Trophoblast cell (in vitro differentiated cells and primary cell): ENCODE results near the gene C2orf81.

Experiments used
- DNase-seq, 2 donors: peaks; one replicate each; pipeline ENCODE4 v3.0.0-alpha.2; 2016
- H2AFZ ChIP-seq: 2 replicates; pipeline ENCODE4 v1.6.1; 2013; ENCODE audit warnings: low read length, moderate library complexity, mild to moderate bottlenecking; ENCODE audit not compliant: insufficient read depth, poor library complexity
- H2AK5ac ChIP-seq: 2 replicates; pipeline ENCODE4 v1.6.1; 2013; ENCODE audit warnings: mild to moderate bottlenecking, low read length
- H2BK120ac ChIP-seq: 2 replicates; pipeline ENCODE4 v1.6.1; 2013; ENCODE audit warnings: low read length, mild to moderate bottlenecking, moderate library complexity; ENCODE audit not compliant: insufficient read depth, poor library complexity
- H2BK12ac ChIP-seq: 2 replicates; pipeline ENCODE4 v1.6.1; 2013; ENCODE audit warnings: mild to moderate bottlenecking, low read length, moderate library complexity
- H2BK5ac ChIP-seq: 2 replicates; pipeline ENCODE4 v1.6.1; 2013; ENCODE audit warnings: low read length, low read depth, moderate library complexity, mild to moderate bottlenecking; ENCODE audit not compliant: poor library complexity
- H3K14ac ChIP-seq: 2 replicates; pipeline ENCODE4 v1.6.1; 2013; ENCODE audit warnings: mild to moderate bottlenecking, low read length
- H3K18ac ChIP-seq: 2 replicates; pipeline ENCODE4 v1.6.1; 2013; ENCODE audit warnings: mild to moderate bottlenecking, low read length
- H3K23ac ChIP-seq: 2 replicates; pipeline ENCODE4 v1.6.1; 2013; ENCODE audit warnings: low read length
- H3K27ac ChIP-seq: 2 replicates; pipeline ENCODE4 v1.5.1; 2013; ENCODE audit warnings: low read depth, mild to moderate bottlenecking, inconsistent platforms, low read length, moderate library complexity
- H3K27me3 ChIP-seq: 2 replicates; pipeline ENCODE4 v1.6.1; 2013; ENCODE audit warnings: inconsistent platforms, mild to moderate bottlenecking, low read length, moderate library complexity; ENCODE audit not compliant: insufficient read depth
- H3K36me3 ChIP-seq, 2 experiments: 1 replicate in 1 of 2; 2 replicates in 1 of 2; pipeline ENCODE4 v1.6.1; 2013; ENCODE audit warnings: low read length in 2 of 2, mild to moderate bottlenecking in 2 of 2, moderate library complexity in 1 of 2; ENCODE audit not compliant: insufficient read depth in 2 of 2, control insufficient read depth in 1 of 2
- H3K4ac ChIP-seq: 2 replicates; pipeline ENCODE4 v1.6.1; 2013; ENCODE audit warnings: low read depth, mild to moderate bottlenecking, low read length, moderate library complexity
- H3K4me1 ChIP-seq, 2 experiments: 1 replicate in 1 of 2; 2 replicates in 1 of 2; pipeline ENCODE4 v1.6.1; 2013; ENCODE audit warnings: low read length in 2 of 2, mild to moderate bottlenecking in 2 of 2, moderate library complexity in 1 of 2; ENCODE audit not compliant: insufficient read depth in 2 of 2, control insufficient read depth in 1 of 2
- H3K4me2 ChIP-seq: 2 replicates; pipeline ENCODE4 v1.6.1; 2013; ENCODE audit warnings: inconsistent platforms, mild to moderate bottlenecking, low read length, moderate library complexity
- H3K4me3 ChIP-seq: 2 replicates; pipeline ENCODE4 v1.5.1; 2013; ENCODE audit warnings: mild to moderate bottlenecking, low read depth, low read length, inconsistent platforms
- H3K79me1 ChIP-seq: one replicate; pipeline ENCODE4 v1.6.1; 2013; ENCODE audit warnings: low read length
- H3K79me2 ChIP-seq: 2 replicates; pipeline ENCODE4 v1.6.1; 2013; ENCODE audit warnings: low read length, mild to moderate bottlenecking; ENCODE audit not compliant: control insufficient read depth, insufficient read depth, poor library complexity
- H3K9ac ChIP-seq: 2 replicates; pipeline ENCODE4 v1.6.1; 2013; ENCODE audit warnings: mild to moderate bottlenecking, low read length
- H3K9me3 ChIP-seq: 2 replicates; pipeline ENCODE4 v1.6.1; 2013; ENCODE audit warnings: low read depth, mild to moderate bottlenecking, control low read depth, inconsistent platforms, low read length; ENCODE audit not compliant: insufficient read depth
- H4K12ac ChIP-seq: 2 replicates; pipeline ENCODE4 v1.6.1; 2013; ENCODE audit warnings: low read depth, mild to moderate bottlenecking, low read length, moderate library complexity
- H4K8ac ChIP-seq: 2 replicates; pipeline ENCODE4 v1.6.1; 2013; ENCODE audit warnings: low read depth, mild to moderate bottlenecking, low read length, moderate library complexity
- H4K91ac ChIP-seq: one replicate; pipeline ENCODE4 v1.6.1; 2013; ENCODE audit warnings: low read depth, mild to moderate bottlenecking, low read length, moderate library complexity
- WGBS: extraction: QIAGEN DNeasy Blood & Tissue Kit; methylation state at CpG from one replicate; pipeline ENCODE4 v1.1.7; 2013; ENCODE audit warnings: missing lambda C conversion rate; ENCODE audit not compliant: insufficient read length, insufficient coverage; ENCODE audit errors: extremely low coverage; 5-methylcytosine and 5-hydroxymethylcytosine counted together

The C2orf81 gene

DNA sequence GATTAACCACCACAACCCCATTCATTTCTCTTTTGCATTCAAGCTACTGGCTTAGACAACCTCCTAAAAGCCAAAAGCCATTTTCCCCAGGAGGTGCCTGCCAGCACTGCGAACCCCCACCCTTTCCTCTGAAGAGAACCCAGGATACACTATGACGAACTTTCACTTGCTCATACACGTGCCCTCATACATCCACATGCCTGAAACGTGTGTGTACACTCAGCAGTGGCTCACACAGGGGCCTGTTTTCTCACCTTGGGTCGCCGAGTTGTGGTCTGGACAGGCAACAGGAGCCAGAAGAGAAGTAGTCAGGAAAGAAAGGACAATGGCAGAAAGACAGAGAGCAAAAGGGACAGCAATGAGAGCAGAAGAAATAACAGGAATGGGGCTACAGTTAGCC, 48.7 kb downstream of the C2orf81 start:
- Histone ChIP-seq H3K4me1 (peaks cover 0 to 16% of the 10 kb centered on the region in 2 experiments), H2BK5ac (no peak overlapping the region), H3K27me3 (no peaks in the 10 kb centered on the region), H2BK120ac (no peak overlapping the region), H2BK12ac (no peak overlapping the region), H3K36me3 (peaks cover 46 to 63% of the 10 kb centered on the region in 2 experiments), H3K23ac (no peak overlapping the region), H3K4ac (no peak overlapping the region), H4K12ac (no peak overlapping the region), H3K9me3 (no peaks in the 10 kb centered on the region), H3K79me2 (no peaks in the 10 kb centered on the region), H2AK5ac (no peak overlapping the region), H4K8ac (no peak overlapping the region), H3K79me1 (no peaks in the 10 kb centered on the region), H3K4me2 (no peak overlapping the region), H3K18ac (no peak overlapping the region), H3K27ac (no peak overlapping the region), H2AFZ (no peak overlapping the region), H4K91ac (no peak overlapping the region), H3K14ac (no peak overlapping the region), H3K4me3 (no peak overlapping the region), H3K9ac (no peak overlapping the region)
- no CpG with 5 or more reads among the region's 6 CpGs for WGBS
- no peak for DNase-seq

DNA sequence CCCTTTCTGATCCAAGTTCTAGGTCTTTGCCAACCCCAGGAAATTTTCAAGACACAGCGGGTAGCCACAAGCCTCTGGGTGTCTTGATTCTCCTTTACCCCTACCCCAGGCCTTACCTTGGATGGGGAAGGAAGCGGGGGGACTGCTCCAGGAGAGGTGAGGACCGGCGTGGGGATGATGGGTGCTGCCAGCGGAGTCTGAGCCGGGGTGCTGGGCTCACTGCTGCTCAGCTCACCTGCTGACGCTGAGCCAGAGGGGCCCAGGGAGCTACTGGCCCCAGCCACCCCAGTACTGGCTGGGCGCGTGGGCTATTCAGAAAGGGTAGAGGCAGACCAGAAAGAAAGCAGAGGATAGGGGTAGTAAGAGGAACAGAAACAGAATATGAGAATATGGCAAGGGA, 50.0 kb downstream of the C2orf81 start:
- WGBS, result no CpG with 5 or more reads among the region's 9 CpGs
- Histone ChIP-seq H3K23ac (no peak overlapping the region), H3K79me1 (no peaks in the 10 kb centered on the region), H4K8ac (no peak overlapping the region), H3K18ac (no peak overlapping the region), H2BK12ac (no peak overlapping the region), H3K9me3 (no peaks in the 10 kb centered on the region), H3K4ac (no peak overlapping the region), H3K14ac (no peak overlapping the region), H2BK5ac (no peak overlapping the region), H3K4me3 (no peak overlapping the region), H3K4me1 (peaks cover 0 to 16% of the 10 kb centered on the region in 2 experiments), H2AFZ (no peak overlapping the region), H3K27me3 (no peaks in the 10 kb centered on the region), H4K12ac (no peak overlapping the region), H3K79me2 (no peaks in the 10 kb centered on the region), H3K36me3 (peaks cover 53 to 65% of the 10 kb centered on the region in 2 experiments), H4K91ac (no peak overlapping the region), H3K4me2 (no peak overlapping the region), H3K9ac (no peak overlapping the region), H2BK120ac (no peak overlapping the region), H3K27ac (no peak overlapping the region), H2AK5ac (no peak overlapping the region)
- no peak for DNase-seq

DNA sequence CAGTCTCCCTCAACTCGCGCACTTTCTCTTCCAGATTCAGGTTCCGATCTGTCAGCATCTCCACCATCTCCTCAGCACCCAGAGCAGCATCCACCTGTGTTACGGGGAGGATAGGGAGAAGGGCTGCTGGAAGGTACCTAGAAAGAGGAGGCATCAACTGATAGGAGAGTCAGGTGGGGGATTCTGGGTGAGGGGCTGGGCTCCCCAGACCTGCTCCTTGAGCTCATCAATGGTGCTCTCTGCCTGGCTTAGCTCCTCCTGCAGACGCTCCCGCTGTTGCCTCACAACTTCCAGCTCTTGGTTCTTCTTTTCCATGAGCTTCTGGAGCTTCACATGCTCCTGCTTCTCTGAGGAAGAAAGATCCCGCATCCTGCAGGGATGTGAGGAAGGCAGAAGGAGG, 51.4 kb downstream of the C2orf81 start:
- no peak overlapping the region for H4K91ac ChIP-seq
- H3K14ac ChIP-seq, result no peak overlapping the region
- peaks cover 0 to 15% of the 10 kb centered on the region in 2 experiments for H3K4me1 ChIP-seq
- no peak overlapping the region for H3K4ac ChIP-seq
- H3K27ac ChIP-seq, result no peak overlapping the region
- no CpG with 5 or more reads among the region's 7 CpGs for WGBS
- H4K8ac ChIP-seq, result no peak overlapping the region
- H2AK5ac ChIP-seq, result no peak overlapping the region
- no peak overlapping the region for H2AFZ ChIP-seq
- H3K9ac ChIP-seq, result no peak overlapping the region
- peaks cover 64 to 72% of the 10 kb centered on the region in 2 experiments for H3K36me3 ChIP-seq
- H4K12ac ChIP-seq, result no peak overlapping the region
- H2BK120ac ChIP-seq, result no peak overlapping the region
- H2BK12ac ChIP-seq, result no peak overlapping the region
- H3K23ac ChIP-seq, result no peak overlapping the region
- H2BK5ac ChIP-seq, result no peak overlapping the region
- H3K4me3 ChIP-seq, result no peak overlapping the region
- no peaks in the 10 kb centered on the region for H3K79me2 ChIP-seq
- no peaks in the 10 kb centered on the region for H3K27me3 ChIP-seq
- no peaks in the 10 kb centered on the region for H3K9me3 ChIP-seq
- H3K18ac ChIP-seq, result no peak overlapping the region
- no peak for DNase-seq
- no peaks in the 10 kb centered on the region for H3K79me1 ChIP-seq
- H3K4me2 ChIP-seq, result no peak overlapping the region

DNA sequence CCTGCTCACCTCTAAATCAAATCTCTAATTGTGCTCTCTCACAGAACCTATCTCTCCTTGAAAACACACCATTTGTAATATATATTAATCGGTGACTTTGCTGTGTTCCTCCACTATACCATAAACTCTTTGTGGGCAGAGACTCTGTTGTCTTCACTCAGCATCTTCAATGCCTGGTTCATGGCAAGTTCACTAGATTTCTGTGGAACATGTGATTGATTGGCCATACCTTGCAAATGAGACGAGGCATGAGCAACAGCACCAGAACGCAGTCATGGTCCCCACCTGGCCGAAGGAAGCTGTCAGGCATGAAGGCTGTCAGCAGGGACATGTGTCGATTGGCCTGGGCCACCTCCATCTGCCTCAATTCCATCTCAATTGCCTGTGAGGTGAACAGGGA, 52.9 kb downstream of the C2orf81 start:
- DNase-seq, result no peak
- no peak overlapping the region for H4K8ac ChIP-seq
- H3K23ac ChIP-seq, result no peak overlapping the region
- H3K4ac ChIP-seq, result no peak overlapping the region
- peaks cover 70 to 82% of the 10 kb centered on the region in 2 experiments for H3K36me3 ChIP-seq
- no peak overlapping the region for H2BK5ac ChIP-seq
- no peaks in the 10 kb centered on the region for H3K79me1 ChIP-seq
- H3K18ac ChIP-seq, result no peak overlapping the region
- H3K9me3 ChIP-seq, result no peaks in the 10 kb centered on the region
- no CpG with 5 or more reads among the region's 5 CpGs for WGBS
- no peaks in the 10 kb centered on the region for H3K79me2 ChIP-seq
- no peak overlapping the region for H4K91ac ChIP-seq
- H2AFZ ChIP-seq, result no peak overlapping the region
- H3K4me1 ChIP-seq, result peaks cover 0 to 3% of the 10 kb centered on the region in 2 experiments
- no peak overlapping the region for H2BK12ac ChIP-seq
- no peak overlapping the region for H3K27ac ChIP-seq
- H3K4me3 ChIP-seq, result no peak overlapping the region
- no peak overlapping the region for H2BK120ac ChIP-seq
- H3K4me2 ChIP-seq, result no peak overlapping the region
- no peaks in the 10 kb centered on the region for H3K27me3 ChIP-seq
- no peak overlapping the region for H3K14ac ChIP-seq
- H4K12ac ChIP-seq, result no peak overlapping the region
- no peak overlapping the region for H2AK5ac ChIP-seq
- H3K9ac ChIP-seq, result no peak overlapping the region
